Chondrocyte (in vitro differentiated cells): ENCODE results near the gene SYNPR. TPM values are rescaled to one million over a fixed set of nuclear protein-coding genes. Genes with fewer than 3 reads are reported as not detected.

Source experiments
- DNase-seq: peaks from one replicate; pipeline ENCODE4 v3.0.0; 2021; ENCODE audit warnings: mixed read lengths, low spot score
- H3K27ac Mint-ChIP-seq: one replicate; pipeline ENCODE4 v1.8.0; 2021; ENCODE audit warnings: mild to moderate bottlenecking, moderate library complexity, mixed read lengths; ENCODE audit not compliant: unreplicated experiment
- H3K27me3 Mint-ChIP-seq: 2 replicates; pipeline ENCODE4 v1.8.0; 2021; ENCODE audit warnings: low read depth, mixed read lengths
- H3K36me3 Mint-ChIP-seq: 2 replicates; pipeline ENCODE4 v1.8.0; 2021; ENCODE audit warnings: low read depth, mixed read lengths
- H3K4me1 Mint-ChIP-seq: 2 replicates; pipeline ENCODE4 v1.8.0; 2021; ENCODE audit warnings: low read depth, mild to moderate bottlenecking, mixed read lengths
- H3K4me3 Mint-ChIP-seq: one replicate; pipeline ENCODE4 v1.8.0; 2021; ENCODE audit warnings: mild to moderate bottlenecking, moderate library complexity, mixed read lengths; ENCODE audit not compliant: unreplicated experiment
- H3K9me3 Mint-ChIP-seq: 2 replicates; pipeline ENCODE4 v1.8.0; 2021; ENCODE audit warnings: low read depth, mixed read lengths
- CTCF ChIP-seq: fragments of 200-600 bp; sonication (generic); IDR thresholded peaks from 2 replicates; pipeline ENCODE4 v1.5.0; 2021; ENCODE audit warnings: antibody characterized with exemption, mild to moderate bottlenecking, moderate library complexity
- total RNA-seq: library from RNA; stranded (reverse); gene quantifications from 3 replicates; pipeline ENCODE4 v1.2.1, GENCODE V29; 2021

SYNPR gene
- total RNA-seq, 1 donor from 2014 or later, result not detected

DNA sequence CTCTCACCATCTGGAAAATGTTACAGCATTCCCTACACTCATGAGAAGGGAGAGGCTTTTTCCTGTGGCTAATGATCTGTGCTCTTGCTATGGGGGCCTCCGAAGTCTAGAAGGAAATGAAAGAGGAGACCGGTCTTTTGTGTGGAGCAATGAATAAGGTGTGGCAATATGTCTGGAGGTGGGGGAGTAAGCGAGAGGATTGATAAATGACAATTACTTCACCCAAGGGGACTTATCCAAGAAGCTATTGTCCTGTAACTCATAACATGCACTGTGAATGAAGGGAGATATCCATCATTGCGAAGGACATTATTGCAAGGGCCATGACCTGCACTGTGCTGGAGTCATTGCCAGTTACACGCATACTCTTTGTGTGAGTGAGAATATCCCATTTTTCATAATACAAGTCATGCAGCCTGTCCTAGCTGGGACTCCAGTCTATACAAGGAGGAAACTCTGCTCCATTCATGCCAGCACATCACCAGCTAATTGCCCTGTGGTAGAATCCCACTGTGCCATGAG lies 37.7 kb upstream of the SYNPR start:
- DNase-seq, result no peak
- Mint-ChIP-seq H3K9me3 (no peaks in the 10 kb centered on the region), H3K4me1 (no peaks in the 10 kb centered on the region), H3K27ac (no peak overlapping the region), H3K27me3 (peaks cover 18% of the 10 kb centered on the region), H3K36me3 (no peaks in the 10 kb centered on the region), H3K4me3 (no peak overlapping the region)
- TF ChIP-seq CTCF, result no peak

DNA sequence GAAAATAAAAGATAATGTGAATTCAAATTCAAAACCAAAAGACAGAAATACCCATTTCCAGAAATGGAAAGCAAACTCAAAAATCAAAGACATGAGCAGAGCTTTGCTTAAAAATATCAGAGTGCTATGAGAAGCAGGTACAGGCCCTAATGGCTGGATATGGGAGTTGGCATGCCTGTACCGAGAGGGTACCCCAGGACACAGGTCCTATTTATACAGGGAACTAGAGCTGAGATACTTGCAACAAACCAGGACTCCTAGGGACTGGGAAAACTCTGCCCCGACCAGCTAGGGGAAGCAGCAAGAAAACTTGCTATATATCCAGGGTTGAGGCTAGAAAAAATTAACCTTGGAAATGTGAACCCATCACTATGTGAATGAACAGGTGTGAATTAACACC lies 36.0 kb upstream of the SYNPR start:
- Mint-ChIP-seq H3K9me3 (no peaks in the 10 kb centered on the region), H3K27ac (no peak overlapping the region), H3K4me3 (no peak overlapping the region), H3K4me1 (no peaks in the 10 kb centered on the region), H3K27me3 (peaks cover 18% of the 10 kb centered on the region), H3K36me3 (no peaks in the 10 kb centered on the region)
- no peak for TF ChIP-seq CTCF
- DNase-seq, result no peak

DNA sequence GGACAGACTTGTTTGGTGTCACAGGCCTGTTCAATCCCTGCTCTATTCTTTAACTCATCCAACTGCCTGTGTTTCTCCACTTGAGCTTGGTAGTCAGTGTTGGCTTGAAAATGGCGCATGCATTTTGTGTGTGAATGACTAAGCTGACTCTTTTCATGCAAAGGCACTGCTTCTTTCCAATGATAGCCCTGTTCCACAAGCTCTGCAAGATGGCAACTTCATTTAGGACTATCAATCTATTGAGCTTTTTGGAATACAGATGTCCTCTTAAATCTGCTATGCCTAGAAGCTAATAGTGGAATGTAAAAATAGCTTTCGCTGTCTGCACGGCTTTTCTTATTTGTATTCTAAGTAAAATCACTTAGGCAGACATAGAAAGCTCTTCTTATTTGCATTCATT lies 33.6 kb upstream of the SYNPR start:
- H3K4me3 Mint-ChIP-seq, result no peak overlapping the region
- H3K36me3 Mint-ChIP-seq, result no peaks in the 10 kb centered on the region
- H3K27me3 Mint-ChIP-seq, result peaks cover 7% of the 10 kb centered on the region

DNA sequence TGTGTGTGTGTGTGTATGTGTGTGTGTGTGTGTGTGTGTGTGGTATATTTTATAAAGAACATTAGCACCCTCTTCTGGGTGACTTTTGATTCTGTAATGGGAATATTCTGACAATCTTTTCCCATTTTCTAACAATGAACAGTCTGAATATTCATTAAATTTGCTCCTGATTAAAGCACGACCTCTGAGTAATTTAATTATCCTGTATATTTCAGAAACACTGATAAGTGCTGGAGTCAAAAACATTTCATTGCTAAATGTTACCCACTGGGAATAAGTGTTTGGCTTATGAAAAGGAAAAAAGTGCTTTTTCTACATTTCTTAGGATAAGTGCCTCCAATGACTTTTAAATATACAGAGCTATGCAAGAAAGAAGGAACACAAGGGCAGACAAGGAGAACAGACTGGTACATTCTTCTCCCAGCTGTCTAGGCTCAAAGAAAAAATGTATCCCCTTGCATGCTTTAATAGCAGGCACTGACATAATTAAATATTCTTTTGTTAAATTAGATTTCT lies 32.3 kb upstream of the SYNPR start:
- H3K4me1 Mint-ChIP-seq, result no peaks in the 10 kb centered on the region
- peaks cover 9% of the 10 kb centered on the region for H3K27me3 Mint-ChIP-seq
- no peaks in the 10 kb centered on the region for H3K36me3 Mint-ChIP-seq
- H3K27ac Mint-ChIP-seq, result no peak overlapping the region
- no peak for TF ChIP-seq CTCF
- no peak for DNase-seq
- no peaks in the 10 kb centered on the region for H3K9me3 Mint-ChIP-seq
- no peak overlapping the region for H3K4me3 Mint-ChIP-seq

More for the DNA sequence above, 33.6 kb upstream of the SYNPR start:
- no peaks in the 10 kb centered on the region for H3K4me1 Mint-ChIP-seq
- TF ChIP-seq CTCF, result no peak
- no peak for DNase-seq
- no peak overlapping the region for H3K27ac Mint-ChIP-seq
- H3K9me3 Mint-ChIP-seq, result no peaks in the 10 kb centered on the region

GRCh38 chr3:63248015-63248414 lies 30.1 kb upstream of the SYNPR start:
- H3K36me3 Mint-ChIP-seq, result no peaks in the 10 kb centered on the region
- H3K4me3 Mint-ChIP-seq, result no peak overlapping the region
- TF ChIP-seq CTCF, result no peak
- DNase-seq, result no peak
- no peak overlapping the region for H3K27ac Mint-ChIP-seq
- no peaks in the 10 kb centered on the region for H3K9me3 Mint-ChIP-seq
- peaks cover 12% of the 10 kb centered on the region for H3K27me3 Mint-ChIP-seq
- no peaks in the 10 kb centered on the region for H3K4me1 Mint-ChIP-seq
